Fibroblast of villous mesenchyme (primary cell): ENCODE measurements around the gene S100A9. TPM values are rescaled to one million over a fixed set of nuclear protein-coding genes. Genes with fewer than 3 reads are reported as not detected.
"Not testable (repeated sequence)": the region's sequence is repeated elsewhere in the genome, so short reads cannot be mapped to it uniquely, and the experiment has no call there.

Source experiments
- DNase-seq: peaks from one replicate; pipeline ENCODE4 v3.0.0-alpha.2; 2010; ENCODE audit warnings: low read depth
- H3K4me3 ChIP-seq: 2 replicates; pipeline ENCODE4 v1.5.1; 2011; ENCODE audit warnings: low read depth, mild to moderate bottlenecking, low read length
- CTCF ChIP-seq: IDR thresholded peaks from 2 replicates; pipeline ENCODE4 v1.5.1; 2012; ENCODE audit warnings: low read depth, mild to moderate bottlenecking, low read length; ENCODE audit not compliant: insufficient read depth
- total RNA-seq: library from RNA; depleted of rRNA; stranded (reverse); fragments of >200 nt; gene quantifications from 2 replicates; pipeline ENCODE4 v1.2.3, GENCODE V29; 2012

S100A9 gene
- total RNA-seq, 1 donor = not detected

GRCh38 chr1:153346077-153346723, 11.5 kb upstream of the S100A9 start:
- no peak for DNase-seq
- TF ChIP-seq CTCF = no peak

GRCh38 chr1:153347049-153347448, 10.6 kb upstream of the S100A9 start:
- not testable (repeated sequence) for DNase-seq, H3K4me3 ChIP-seq

More at GRCh38 chr1:153346077-153346723, 11.5 kb upstream of the S100A9 start:
- H3K4me3 ChIP-seq = no peak overlapping the region

- H3K4me3 ChIP-seq = no peak overlapping the region
- DNase-seq = no peak
- no peak for TF ChIP-seq CTCF
These were observed 9.8 kb upstream of the S100A9 start for GRCh38 chr1:153347856-153348255.

- no peak within 1 kb of the TSS for H3K4me3 ChIP-seq
- DNase-seq = no peak
- TF ChIP-seq CTCF = no peak
These were observed 8.9 kb upstream of the S100A9 start, which contains the start of gene PGLYRP4 for GRCh38 chr1:153348511-153349362. TSS of gene PGLYRP4 (minus strand) at chr1:153348841. CDS start at chr1:153347932, 909 bp downstream.

GRCh38 chr1:153349363-153350320, 8.0 kb upstream of the S100A9 start:
- no peak for TF ChIP-seq CTCF
- no peak for DNase-seq

GRCh38 chr1:153350321-153350957, 7.2 kb upstream of the S100A9 start:
- DNase-seq = no peak
- no peak overlapping the region for H3K4me3 ChIP-seq
- no peak for TF ChIP-seq CTCF

More at GRCh38 chr1:153349363-153350320, 8.0 kb upstream of the S100A9 start:
- no peak overlapping the region for H3K4me3 ChIP-seq
